ENCODE data around the gene CHD1L.
"Not testable (repeated sequence)": the region's sequence is repeated elsewhere in the genome, so short reads cannot be mapped to it uniquely, and the experiment has no call there.

The CHD1L gene

GRCh38 chr1:147238925-147239820, 3.3 kb upstream of the CHD1L start:
- H3K4me3 ChIP-seq (replicated peaks in 1 of 2; ENCODE audit: low read depth in 2 of 2, low read length in 2 of 2), result no peak overlapping the region
- TF ChIP-seq CTCF (IDR thresholded peaks at IDR 0.05; ENCODE audit: low read depth, low read length), result no peak
- DNase-seq (ENCODE audit: low read depth in 2 of 2), result no peak

- not testable (repeated sequence) for H3K4me3 ChIP-seq (replicated peaks in 1 of 2; ENCODE audit: low read depth in 2 of 2, low read length in 2 of 2); DNase-seq (ENCODE audit: low read depth in 2 of 2)
Observed at GRCh38 chr1:147240131-147240721, 2.3 kb upstream of the CHD1L start.

DNA sequence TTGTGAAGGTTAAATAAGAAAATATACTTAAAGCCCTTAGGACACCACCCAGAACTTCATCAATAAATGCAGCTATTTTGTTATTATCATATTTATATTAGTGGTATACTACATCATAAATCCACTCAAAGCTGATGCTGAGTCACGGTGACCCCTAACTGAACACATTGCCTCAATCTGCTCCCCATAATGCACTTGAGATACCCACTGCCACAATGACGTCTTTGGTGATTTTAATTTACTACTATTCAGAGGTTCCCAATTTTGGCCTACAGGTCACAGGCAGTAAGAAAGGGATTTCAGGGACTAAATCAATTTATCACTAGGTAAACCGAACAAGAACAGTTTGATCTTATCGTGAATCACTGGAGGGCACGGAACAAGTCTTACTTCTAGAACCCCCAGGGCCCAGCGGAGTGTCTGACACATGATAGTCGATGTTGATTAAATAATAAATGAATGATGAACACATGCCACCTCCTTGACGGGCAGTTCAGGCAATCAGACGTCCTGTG, 493 bp upstream of the CHD1L start:
- peak overlapping the region in 1 of 2 donors; percentile 87 for H3K4me3 ChIP-seq (replicated peaks in 1 of 2; ENCODE audit: low read depth in 2 of 2, low read length in 2 of 2)
- no peak for DNase-seq (ENCODE audit: low read depth in 2 of 2)
- TF ChIP-seq CTCF (IDR thresholded peaks at IDR 0.05; ENCODE audit: low read depth, low read length), result no peak

DNA sequence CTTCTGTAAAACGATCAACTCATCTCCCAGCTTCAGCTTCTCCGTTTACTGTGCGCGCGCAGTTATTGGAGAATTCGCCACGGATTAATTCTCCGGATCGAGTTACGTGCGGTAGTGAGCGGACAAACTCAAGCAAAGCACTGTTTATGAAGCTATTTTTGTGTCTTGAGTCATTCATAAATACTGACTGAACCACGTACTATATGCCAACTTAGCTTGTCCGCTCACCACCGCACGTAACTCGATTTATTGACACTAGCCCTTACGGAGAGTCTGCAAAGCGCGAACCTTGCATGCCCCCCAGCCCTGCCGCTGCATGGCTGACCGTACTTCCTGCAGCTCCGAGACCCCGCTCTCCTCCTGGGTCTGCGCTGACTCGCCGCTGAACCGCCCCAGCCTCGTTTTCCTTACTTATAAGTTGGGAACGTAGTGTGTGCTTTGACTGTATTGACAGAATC, 773 bp downstream of the CHD1L start:
- TF ChIP-seq CTCF (IDR thresholded peaks at IDR 0.05; ENCODE audit: low read depth, low read length), result no peak
- peak overlapping the region; percentile 71 to 87 for H3K4me3 ChIP-seq (replicated peaks in 1 of 2; ENCODE audit: low read depth in 2 of 2, low read length in 2 of 2)
- DNase-seq (ENCODE audit: low read depth in 2 of 2), result no peak

- TF ChIP-seq CTCF (IDR thresholded peaks at IDR 0.05; ENCODE audit: low read depth, low read length), result no peak
- DNase-seq (ENCODE audit: low read depth in 2 of 2), result peak in 1 of 2 donors; percentile 22
- peak overlapping the region; percentile 71 to 87 for H3K4me3 ChIP-seq (replicated peaks in 1 of 2; ENCODE audit: low read depth in 2 of 2, low read length in 2 of 2)
Observed at GRCh38 chr1:147243841-147244240, 1.4 kb downstream of the CHD1L start.

DNA sequence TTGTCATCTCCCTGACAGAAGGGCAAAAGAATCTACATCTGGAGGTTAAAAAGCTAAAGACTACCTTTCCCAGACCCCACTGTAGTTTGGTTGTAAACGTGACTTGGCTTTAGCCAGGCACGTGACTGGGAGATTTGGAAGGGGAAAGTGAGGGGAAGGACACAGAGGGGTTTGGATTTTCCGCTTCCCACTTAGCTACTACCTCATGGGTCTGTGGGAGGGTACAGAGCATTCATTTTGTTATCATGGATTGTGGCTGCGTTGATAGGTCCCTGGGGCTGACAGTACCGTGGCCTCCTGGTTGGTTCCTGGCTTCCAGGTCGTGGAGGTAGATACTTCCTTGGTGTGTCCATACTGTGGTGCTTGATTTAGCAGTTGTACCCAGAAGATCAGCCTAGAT, 2.6 kb downstream of the CHD1L start:
- no peak overlapping the region for H3K4me3 ChIP-seq (replicated peaks in 1 of 2; ENCODE audit: low read depth in 2 of 2, low read length in 2 of 2)
- DNase-seq (ENCODE audit: low read depth in 2 of 2), result no peak
- TF ChIP-seq CTCF (IDR thresholded peaks at IDR 0.05; ENCODE audit: low read depth, low read length), result no peak

DNA sequence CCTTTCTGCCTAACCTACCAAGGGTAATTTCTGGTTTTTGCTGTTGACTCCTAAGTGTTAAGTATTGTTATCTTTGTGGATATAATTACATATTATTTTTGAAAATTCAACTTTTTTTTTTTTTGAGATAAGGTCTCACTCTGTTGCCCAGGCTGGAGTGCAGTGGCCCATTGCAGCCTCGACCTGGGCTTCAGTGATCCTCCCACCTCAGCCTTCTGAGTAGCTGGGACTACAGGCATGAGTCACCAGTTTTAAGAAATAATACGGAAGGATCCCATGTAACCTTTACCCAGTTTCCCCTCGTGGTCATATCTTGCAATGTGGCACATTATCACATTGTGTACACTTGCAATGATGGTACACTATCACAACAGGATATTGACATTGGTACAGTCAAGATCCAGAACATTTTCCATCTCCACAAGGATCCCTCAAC, 3.1 kb downstream of the CHD1L start:
- H3K4me3 ChIP-seq (replicated peaks in 1 of 2; ENCODE audit: low read depth in 2 of 2, low read length in 2 of 2), result no peak overlapping the region
- DNase-seq (ENCODE audit: low read depth in 2 of 2), result peak in 1 of 2 donors; percentile 25
- no peak for TF ChIP-seq CTCF (IDR thresholded peaks at IDR 0.05; ENCODE audit: low read depth, low read length)

Data from cardiac fibroblast (primary cell).